Measurements from ENCODE around the gene GIGYF1.
"Not testable (repeated sequence)": the region's sequence is repeated elsewhere in the genome, so short reads cannot be mapped to it uniquely, and the experiment has no call there.

GIGYF1 gene

DNA sequence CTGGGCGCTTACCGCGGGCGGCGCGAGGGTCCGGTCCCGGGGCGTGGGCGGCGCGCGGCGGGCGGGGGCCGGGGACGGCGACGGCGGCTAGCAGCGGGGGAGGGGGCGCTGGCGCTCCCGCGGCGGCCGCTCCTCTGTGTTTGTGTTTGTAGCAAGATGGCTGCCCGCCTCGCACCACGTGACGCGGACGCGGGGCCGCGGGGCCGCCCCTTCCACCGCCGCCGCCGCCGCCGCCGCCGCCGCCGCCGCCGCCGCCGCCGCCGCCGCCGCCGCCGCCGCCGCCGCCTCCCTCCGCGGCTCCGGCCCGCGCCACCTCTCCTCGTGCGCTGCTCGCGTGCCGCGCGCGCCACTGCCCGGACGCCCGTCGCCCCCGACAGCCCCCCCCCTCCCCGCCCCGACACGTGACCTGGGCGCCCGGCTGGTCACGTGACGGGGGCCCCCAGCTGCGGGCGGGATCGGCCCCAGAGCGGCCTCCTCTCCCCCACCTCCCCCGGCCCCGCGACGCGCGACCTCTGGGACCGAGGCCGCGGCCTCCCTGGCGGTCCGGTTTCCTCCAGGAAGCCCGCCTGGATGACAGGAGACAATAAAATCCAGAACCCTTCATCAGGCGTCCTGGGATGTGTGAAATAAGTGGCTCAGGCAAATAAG is at the start of gene GIGYF1:
Gene GIGYF1, minus strand, starts transcription at position 153 of the 648 bp plus-strand sequence. CDS start 6,012 bp downstream, outside the sequence.
- DNase-seq (ENCODE audit: low read depth, low spot score): no peak

- no peak for DNase-seq (ENCODE audit: low read depth, low spot score)
Observed at GRCh38 chr7:100739934-100740333, 45.9 kb upstream of the GIGYF1 start.

DNA sequence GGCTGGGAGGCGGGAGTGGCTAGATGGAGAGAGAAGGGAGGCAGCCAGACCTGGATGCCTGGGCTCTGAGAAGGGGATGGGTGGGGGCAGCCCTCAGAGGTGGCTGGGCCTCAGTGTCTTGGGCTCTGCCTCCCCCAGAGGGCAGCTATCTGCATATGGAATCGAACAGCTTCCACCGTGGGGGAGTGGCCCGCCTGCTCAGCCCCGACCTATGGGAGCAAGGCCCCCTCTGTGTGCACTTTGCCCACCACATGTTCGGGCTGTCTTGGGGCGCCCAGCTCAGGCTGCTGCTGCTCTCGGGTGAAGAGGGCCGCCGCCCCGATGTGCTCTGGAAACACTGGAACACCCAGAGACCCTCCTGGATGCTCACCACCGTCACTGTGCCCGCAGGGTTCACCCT is 42.6 kb upstream of the GIGYF1 start:
- DNase-seq (ENCODE audit: low read depth, low spot score): no peak

DNA sequence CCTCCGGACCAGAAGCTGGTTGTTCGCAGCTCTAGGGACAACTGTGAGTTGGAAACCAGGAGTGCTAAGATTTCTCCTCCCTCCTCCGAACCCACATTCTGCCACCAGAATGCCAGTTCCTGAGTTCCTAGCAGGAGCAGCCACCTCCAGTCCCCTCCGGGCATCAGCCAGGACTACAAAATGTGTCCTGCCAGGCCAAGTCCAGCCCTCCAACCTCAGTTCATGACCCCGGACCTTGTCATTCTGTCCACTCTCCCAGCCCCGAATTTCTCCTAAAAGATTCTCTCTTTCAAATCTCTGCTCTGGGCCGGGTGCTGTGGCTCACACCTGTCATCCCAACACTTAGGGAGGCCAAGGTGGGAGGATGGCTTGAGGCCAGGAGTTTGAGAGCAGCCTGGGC is 41.7 kb upstream of the GIGYF1 start:
- no peak for DNase-seq (ENCODE audit: low read depth, low spot score)

- DNase-seq (ENCODE audit: low read depth, low spot score): no peak
Observed at GRCh38 chr7:100731937-100732636, 38.0 kb upstream of the GIGYF1 start.

GRCh38 chr7:100730136-100730800 is 36.2 kb upstream of the GIGYF1 start:
- DNase-seq (ENCODE audit: low read depth, low spot score): no peak

DNA sequence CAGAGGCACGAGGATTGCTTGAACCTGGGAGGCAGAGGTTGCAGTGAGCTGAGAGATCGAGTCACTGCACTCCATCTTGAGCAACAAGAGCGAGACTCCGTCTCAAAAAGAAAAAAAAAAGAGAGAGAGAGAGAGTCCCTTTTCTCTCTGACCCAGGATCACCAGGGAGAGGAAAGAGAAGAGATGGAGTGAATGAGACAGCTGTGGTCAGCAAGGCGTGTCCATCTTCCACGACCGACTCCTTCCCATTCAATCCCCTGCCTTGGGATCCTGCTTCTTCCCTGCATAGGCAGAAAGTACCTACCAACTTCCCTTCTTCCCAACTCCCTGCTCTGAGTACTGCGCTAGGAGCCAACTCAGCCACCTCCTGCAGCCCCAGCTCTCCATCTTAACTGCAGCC is 34.1 kb upstream of the GIGYF1 start:
- DNase-seq (ENCODE audit: low read depth, low spot score): no peak

- DNase-seq (ENCODE audit: low read depth, low spot score): no peak
Observed at GRCh38 chr7:100726996-100727761, 33.1 kb upstream of the GIGYF1 start.

GRCh38 chr7:100724364-100724763 is 30.3 kb upstream of the GIGYF1 start:
- not testable (repeated sequence) for DNase-seq (ENCODE audit: low read depth, low spot score)

GRCh38 chr7:100723732-100724275 is 29.8 kb upstream of the GIGYF1 start:
- no peak for DNase-seq (ENCODE audit: low read depth, low spot score)

GRCh38 chr7:100722480-100723212 is 28.6 kb upstream of the GIGYF1 start:
- no peak for DNase-seq (ENCODE audit: low read depth, low spot score)

- no peak for DNase-seq (ENCODE audit: low read depth, low spot score)
Observed at GRCh38 chr7:100721505-100721812, 27.4 kb upstream of the GIGYF1 start.

DNA sequence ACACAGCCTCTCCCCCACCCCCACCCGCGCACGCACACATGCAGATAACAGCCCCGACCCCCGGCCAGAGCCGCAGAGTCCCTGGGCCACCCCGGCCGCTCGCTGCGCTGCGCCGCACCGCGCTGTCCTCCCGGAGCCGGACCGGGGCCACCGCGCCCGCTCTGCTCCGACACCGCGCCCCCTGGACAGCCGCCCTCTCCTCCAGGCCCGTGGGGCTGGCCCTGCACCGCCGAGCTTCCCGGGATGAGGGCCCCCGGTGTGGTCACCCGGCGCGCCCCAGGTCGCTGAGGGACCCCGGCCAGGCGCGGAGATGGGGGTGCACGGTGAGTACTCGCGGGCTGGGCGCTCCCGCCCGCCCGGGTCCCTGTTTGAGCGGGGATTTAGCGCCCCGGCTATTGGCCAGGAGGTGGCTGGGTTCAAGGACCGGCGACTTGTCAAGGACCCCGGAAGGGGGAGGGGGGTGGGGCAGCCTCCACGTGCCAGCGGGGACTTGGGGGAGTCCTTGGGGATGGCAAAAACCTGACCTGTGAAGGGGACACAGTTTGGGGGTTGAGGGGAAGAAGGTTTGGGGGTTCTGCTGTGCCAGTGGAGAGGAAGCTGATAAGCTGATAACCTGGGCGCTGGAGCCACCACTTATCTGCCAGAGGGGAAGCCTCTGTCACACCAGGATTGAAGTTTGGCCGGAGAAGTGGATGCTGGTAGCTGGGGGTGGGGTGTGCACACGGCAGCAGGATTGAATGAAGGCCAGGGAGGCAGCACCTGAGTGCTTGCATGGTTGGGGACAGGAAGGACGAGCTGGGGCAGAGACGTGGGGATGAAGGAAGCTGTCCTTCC is 26.8 kb upstream of the GIGYF1 start:
- no peak for DNase-seq (ENCODE audit: low read depth, low spot score)

DNA sequence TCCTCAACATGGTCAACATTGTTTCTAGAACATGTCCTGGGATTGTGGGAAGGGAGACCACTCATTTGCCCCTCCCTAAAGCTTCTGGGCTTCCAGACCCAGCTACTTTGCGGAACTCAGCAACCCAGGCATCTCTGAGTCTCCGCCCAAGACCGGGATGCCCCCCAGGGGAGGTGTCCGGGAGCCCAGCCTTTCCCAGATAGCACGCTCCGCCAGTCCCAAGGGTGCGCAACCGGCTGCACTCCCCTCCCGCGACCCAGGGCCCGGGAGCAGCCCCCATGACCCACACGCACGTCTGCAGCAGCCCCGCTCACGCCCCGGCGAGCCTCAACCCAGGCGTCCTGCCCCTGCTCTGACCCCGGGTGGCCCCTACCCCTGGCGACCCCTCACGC is 26.2 kb upstream of the GIGYF1 start, which contains the start of gene EPO:
Gene EPO, plus strand, starts transcription at position 190 of the 392 bp plus-strand sequence. CDS start 513 bp downstream, outside the sequence.
- DNase-seq (ENCODE audit: low read depth, low spot score): no peak

- DNase-seq (ENCODE audit: low read depth, low spot score): no peak
Observed at GRCh38 chr7:100719523-100720278, 25.7 kb upstream of the GIGYF1 start.

DNA sequence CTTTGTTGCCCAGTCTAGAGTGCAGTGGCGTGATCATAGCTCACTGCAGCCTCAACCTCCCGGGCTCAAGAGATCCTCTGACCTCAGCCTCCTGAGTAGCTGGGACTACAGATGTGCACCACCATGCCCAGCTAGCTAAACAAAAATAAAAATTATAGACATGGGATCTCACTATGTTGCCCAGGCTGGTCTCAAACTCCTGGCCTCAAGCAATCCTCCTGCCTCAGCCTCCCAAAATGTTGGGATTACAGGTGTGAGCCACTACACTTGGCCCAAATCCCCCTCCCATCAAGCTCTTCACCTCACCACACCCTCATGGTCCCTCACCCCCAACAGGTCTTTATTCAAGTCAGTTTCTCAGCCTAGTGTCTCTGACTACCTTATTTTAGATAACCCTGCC is 23.0 kb upstream of the GIGYF1 start:
- not testable (repeated sequence) for DNase-seq (ENCODE audit: low read depth, low spot score)

DNA sequence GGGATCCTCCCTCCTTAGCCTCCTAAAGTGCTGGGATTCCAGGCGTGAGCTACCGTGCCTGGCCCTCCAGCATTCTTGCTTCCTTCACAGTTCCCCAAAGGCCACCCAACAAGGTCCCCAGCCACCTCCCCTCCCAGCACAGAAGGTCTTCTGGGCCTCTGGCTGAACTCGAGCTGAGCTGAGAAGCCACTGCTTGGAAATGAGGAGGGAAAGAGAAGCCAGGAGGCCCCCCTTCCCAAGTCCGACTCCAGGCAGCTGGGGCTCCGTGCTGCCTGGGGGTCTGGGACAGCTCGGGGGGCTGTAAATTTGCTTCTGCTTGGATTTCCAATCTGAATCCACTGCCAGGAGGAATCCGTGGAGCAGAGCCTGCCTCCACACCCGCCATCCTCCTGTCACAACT is 20.7 kb upstream of the GIGYF1 start:
- no peak for DNase-seq (ENCODE audit: low read depth, low spot score)

DNA sequence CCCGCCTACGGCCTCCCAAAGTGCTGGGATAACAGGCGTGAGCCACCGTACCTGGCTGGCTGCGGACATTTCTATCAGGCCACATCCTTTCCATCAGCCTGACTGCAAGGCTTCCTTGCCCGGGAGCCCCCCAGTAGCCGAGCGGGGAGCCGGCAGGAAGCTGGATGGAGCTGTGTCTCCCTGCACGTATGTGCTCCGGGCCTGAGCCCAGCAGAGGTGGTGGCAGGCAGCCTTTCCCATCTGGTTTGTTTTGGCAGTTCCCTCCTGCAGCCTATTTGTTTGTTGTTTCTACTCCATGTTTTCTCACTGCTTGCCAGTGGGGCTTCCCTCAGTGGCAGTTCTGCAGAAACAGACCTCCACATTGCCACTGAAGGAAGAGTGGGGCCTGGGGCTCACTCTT is 17.3 kb upstream of the GIGYF1 start:
- DNase-seq (ENCODE audit: low read depth, low spot score): no peak

DNA sequence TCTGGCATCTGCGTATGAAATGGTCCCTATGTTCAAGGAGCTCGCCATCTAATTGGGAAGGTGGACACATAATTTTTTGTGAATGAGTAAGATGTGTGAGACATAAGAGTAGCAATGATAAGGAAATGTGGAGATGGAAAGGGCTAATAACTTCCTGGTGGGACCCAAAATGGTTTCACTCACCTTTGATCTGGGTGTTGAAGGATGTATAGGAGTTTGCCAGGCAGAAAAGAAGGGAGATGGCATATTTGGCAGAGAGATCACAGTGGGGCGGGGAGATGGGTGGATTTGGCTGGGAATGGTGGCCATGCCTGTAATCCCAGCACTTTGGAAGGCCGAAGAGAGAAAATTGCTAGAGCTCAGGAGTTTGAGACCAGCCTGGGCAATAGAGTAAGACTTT is 16.4 kb upstream of the GIGYF1 start:
- DNase-seq (ENCODE audit: low read depth, low spot score): no peak

DNA sequence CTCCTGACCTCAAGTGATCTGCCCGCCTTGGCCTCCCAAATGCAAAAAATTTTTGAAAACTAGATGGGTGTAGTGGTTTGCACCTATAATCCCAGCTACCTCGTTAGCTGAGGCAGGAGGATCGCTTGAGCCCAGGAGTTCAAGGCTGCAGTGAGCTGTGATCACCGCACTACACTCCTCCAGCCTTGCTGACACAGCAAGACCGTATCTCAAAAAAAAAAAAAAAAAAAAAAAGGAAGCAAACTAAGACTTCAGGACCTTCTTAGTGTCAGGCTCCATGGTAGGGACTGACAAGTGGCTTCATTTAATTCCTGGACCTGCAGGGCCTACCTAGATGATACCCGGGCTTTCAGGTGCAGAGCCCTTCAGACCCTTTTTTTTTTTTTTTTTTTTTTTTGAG is 14.3 kb upstream of the GIGYF1 start:
- no peak for DNase-seq (ENCODE audit: low read depth, low spot score)

Measured in smooth muscle cell of the brain vasculature (primary cell).